HEK293T (cell line): ENCODE results near the gene ARHGAP27.
"Not testable (repeated sequence)": the region's sequence is repeated elsewhere in the genome, so short reads cannot be mapped to it uniquely, and the experiment has no call there.

Source experiments
- ARNT ChIP-seq: fragments of 450-650 bp; IDR thresholded peaks from 2 replicates; pipeline ENCODE4 v1.6.1; 2017; ENCODE audit warnings: mild to moderate bottlenecking
- BHLHE40 ChIP-seq: fragments of 450-650 bp; IDR thresholded peaks from 2 replicates; pipeline ENCODE4 v1.6.1; 2016; ENCODE audit warnings: mild to moderate bottlenecking, moderate library complexity, borderline replicate concordance
- ELF4 ChIP-seq: fragments of 450-650 bp; IDR thresholded peaks from 2 replicates; pipeline ENCODE4 v1.6.1; 2017; ENCODE audit warnings: antibody characterized with exemption
- FOXA1 ChIP-seq: fragments of 450-650 bp; IDR thresholded peaks from 2 replicates; pipeline ENCODE4 v1.6.1; 2016; ENCODE audit warnings: mild to moderate bottlenecking
- FOXK2 ChIP-seq: fragments of 450-650 bp; IDR thresholded peaks from 2 replicates; pipeline ENCODE4 v1.6.1; 2016; ENCODE audit warnings: mild to moderate bottlenecking
- FOXM1 ChIP-seq: fragments of 450-650 bp; IDR thresholded peaks from 2 replicates; pipeline ENCODE4 v1.6.1; 2017; ENCODE audit warnings: mild to moderate bottlenecking, borderline replicate concordance
- L3MBTL2 ChIP-seq: fragments of 450-650 bp; conservative IDR thresholded peaks from 2 replicates; pipeline ENCODE4 v1.6.1; 2016; ENCODE audit warnings: mild to moderate bottlenecking
- LEF1 ChIP-seq: fragments of 450-650 bp; IDR thresholded peaks from 2 replicates; pipeline ENCODE4 v1.6.1; 2017; ENCODE audit warnings: mild to moderate bottlenecking, borderline replicate concordance
- SUZ12 ChIP-seq: fragments of 450-650 bp; IDR thresholded peaks from 2 replicates; pipeline ENCODE4 v1.6.1; 2016; ENCODE audit warnings: mild to moderate bottlenecking
- ZNF384 ChIP-seq: fragments of 450-650 bp; IDR thresholded peaks from 2 replicates; pipeline ENCODE4 v1.6.1; 2016

GRCh38 chr17:45468293-45469203 lies 35.9 kb upstream of the ARHGAP27 start:
- TF ChIP-seq ARNT, FOXK2, BHLHE40, SUZ12, FOXM1, ELF4, ZNF384, LEF1, FOXA1, L3MBTL2: not testable (repeated sequence)
